Tibial artery (tissue), 4 donors: ENCODE measurements around the gene IL10RB.

Source experiments
- DNase-seq, 2 donors: peaks; one replicate each; pipeline ENCODE4 v3.0.0-alpha.2; 2019
- H3K27ac ChIP-seq, 2 donors: fragments of 200-600 bp; sonication (generic) in 1 of 2; 1 replicate in 1 of 2; 2 replicates in 1 of 2; pipeline ENCODE4 v1.5.1; 2018 to 2019; ENCODE audit warnings: mild to moderate bottlenecking in 1 of 2
- H3K27me3 ChIP-seq, 2 donors: fragments of 200-600 bp; sonication (generic) in 1 of 2; one replicate each; pipeline versions ENCODE4 v1.5.1 to v1.6.0; 2016 to 2019
- H3K36me3 ChIP-seq, 3 donors: fragments of 200-600 bp; sonication (generic) in 2 of 3; one replicate each; pipeline ENCODE4 v1.5.1; 2016 to 2019; ENCODE audit warnings: mild to moderate bottlenecking in 2 of 3
- H3K4me1 ChIP-seq, 4 donors: fragments of 200-600 bp; sonication (generic) in 2 of 4; 1 replicate in 3 of 4; 2 replicates in 1 of 4; pipeline ENCODE4 v1.5.1; 2016 to 2019
- H3K4me3 ChIP-seq, 2 donors: fragments of 200-600 bp; sonication (generic) in 1 of 2; 1 replicate in 1 of 2; 2 replicates in 1 of 2; pipeline ENCODE4 v1.5.1; 2018 to 2019; ENCODE audit warnings: mild to moderate bottlenecking in 2 of 2
- H3K9me3 ChIP-seq, 3 donors: fragments of 200-600 bp; sonication (generic) in 1 of 3; one replicate each; pipeline ENCODE4 v1.5.1; 2016 to 2019
- intact Hi-C: fragments of 100-400 bp; cut with DNase I; formaldehyde crosslinking; loops from one replicate; pipeline ENCODE4 v1.15.0; 2023; ENCODE audit warnings: low total_unique reads
- TF ChIP-seq, protein P1 (sequence below), 2 experiments: fragments of 200-600 bp in 1 of 2; fragments of 450-650 bp in 1 of 2; IDR thresholded peaks; one replicate each; pipeline ENCODE4 v1.5.1; 2017 to 2019; ENCODE audit warnings: antibody characterized with exemption in 2 of 2, mild to moderate bottlenecking in 1 of 2, moderate library complexity in 1 of 2

IL10RB gene

DNA sequence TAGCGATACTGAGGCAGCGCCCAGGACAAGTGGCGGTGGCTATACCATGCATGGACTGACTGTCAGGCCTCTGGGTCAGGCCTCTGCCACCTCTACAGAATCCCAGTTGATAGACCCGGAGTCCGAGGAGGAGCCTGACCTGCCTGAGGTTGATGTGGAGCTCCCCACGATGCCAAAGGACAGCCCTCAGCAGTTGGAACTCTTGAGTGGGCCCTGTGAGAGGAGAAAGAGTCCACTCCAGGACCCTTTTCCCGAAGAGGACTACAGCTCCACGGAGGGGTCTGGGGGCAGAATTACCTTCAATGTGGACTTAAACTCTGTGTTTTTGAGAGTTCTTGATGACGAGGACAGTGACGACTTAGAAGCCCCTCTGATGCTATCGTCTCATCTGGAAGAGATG is 3.2 kb upstream of the IL10RB start:
- Histone ChIP-seq H3K36me3 (peaks cover 6 to 21% (median 20%) of the 10 kb centered on the region in 3 donors), H3K9me3 (no peaks in the 10 kb centered on the region), H3K27ac (no peak overlapping the region), H3K4me3 (no peak overlapping the region), H3K27me3 (no peaks in the 10 kb centered on the region), H3K4me1 (peaks cover 0 to 17% (median 6%) of the 10 kb centered on the region in 4 donors)
- TF ChIP-seq, protein P1, sequence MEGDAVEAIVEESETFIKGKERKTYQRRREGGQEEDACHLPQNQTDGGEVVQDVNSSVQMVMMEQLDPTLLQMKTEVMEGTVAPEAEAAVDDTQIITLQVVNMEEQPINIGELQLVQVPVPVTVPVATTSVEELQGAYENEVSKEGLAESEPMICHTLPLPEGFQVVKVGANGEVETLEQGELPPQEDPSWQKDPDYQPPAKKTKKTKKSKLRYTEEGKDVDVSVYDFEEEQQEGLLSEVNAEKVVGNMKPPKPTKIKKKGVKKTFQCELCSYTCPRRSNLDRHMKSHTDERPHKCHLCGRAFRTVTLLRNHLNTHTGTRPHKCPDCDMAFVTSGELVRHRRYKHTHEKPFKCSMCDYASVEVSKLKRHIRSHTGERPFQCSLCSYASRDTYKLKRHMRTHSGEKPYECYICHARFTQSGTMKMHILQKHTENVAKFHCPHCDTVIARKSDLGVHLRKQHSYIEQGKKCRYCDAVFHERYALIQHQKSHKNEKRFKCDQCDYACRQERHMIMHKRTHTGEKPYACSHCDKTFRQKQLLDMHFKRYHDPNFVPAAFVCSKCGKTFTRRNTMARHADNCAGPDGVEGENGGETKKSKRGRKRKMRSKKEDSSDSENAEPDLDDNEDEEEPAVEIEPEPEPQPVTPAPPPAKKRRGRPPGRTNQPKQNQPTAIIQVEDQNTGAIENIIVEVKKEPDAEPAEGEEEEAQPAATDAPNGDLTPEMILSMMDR (IDR thresholded peaks at IDR 0.05) = no peak
- intact Hi-C loops = no loop called here
- DNase-seq = no peak

DNA sequence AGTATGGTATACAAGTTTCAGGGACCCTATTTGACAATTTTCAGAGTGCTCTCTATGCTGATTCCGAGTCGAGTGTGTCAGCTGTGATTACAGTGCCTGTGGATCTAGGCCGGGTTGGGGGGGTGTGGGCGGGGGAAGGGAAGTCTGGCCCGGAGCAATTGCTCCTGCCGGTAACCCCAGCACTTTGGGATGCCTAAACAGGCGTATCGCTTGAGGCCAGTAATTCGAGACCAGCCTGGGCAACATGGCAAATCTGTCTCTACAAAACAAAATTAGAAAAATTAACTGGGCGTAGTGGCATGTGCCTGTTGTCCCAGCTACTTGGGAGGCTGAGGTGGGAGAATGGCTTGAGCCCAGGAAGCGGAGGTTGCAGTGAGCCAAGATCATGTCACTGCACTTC is 1.6 kb upstream of the IL10RB start:
- TF ChIP-seq, protein P1 (IDR thresholded peaks at IDR 0.05) = no peak
- Histone ChIP-seq H3K4me3 (no peak overlapping the region), H3K36me3 (peaks cover 0 to 21% (median 16%) of the 10 kb centered on the region in 3 donors), H3K27ac (no peak overlapping the region), H3K27me3 (no peaks in the 10 kb centered on the region), H3K9me3 (no peaks in the 10 kb centered on the region), H3K4me1 (peaks cover 0 to 20% (median 8%) of the 10 kb centered on the region in 4 donors)
- no peak for DNase-seq
- intact Hi-C loops = no loop called here

DNA sequence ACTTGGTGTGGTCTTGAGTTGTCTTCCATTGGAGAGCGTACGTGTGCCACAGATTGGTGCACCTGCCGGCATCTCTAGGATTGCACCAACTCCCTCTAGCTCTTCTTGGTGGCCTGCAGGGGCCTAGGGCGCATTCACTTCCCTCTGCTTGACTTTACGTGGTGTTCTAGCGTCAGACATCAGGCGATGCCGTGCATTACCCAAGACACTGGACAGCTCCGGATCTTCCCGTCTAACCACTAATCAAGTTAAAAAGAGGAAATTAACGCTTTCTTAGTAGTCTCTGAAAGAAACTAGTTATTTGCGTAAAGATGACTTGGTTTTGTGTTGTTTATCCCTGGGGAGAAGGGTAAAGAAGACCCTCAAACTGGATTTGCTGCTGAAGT is 510 bp upstream of the IL10RB start:
- H3K4me1 ChIP-seq = peaks cover 0 to 20% (median 8%) of the 10 kb centered on the region in 4 donors
- peak overlapping the region; percentile 85 to 87 for H3K4me3 ChIP-seq
- intact Hi-C loops = no loop called here
- DNase-seq = peak; percentile 65 to 77
- peaks cover 0 to 23% (median 17%) of the 10 kb centered on the region in 3 donors for H3K36me3 ChIP-seq
- no peaks in the 10 kb centered on the region for H3K27me3 ChIP-seq
- TF ChIP-seq, protein P1 (IDR thresholded peaks at IDR 0.05) = no peak
- H3K27ac ChIP-seq = peak overlapping the region; percentile 86 to 87
- H3K9me3 ChIP-seq = no peaks in the 10 kb centered on the region

DNA sequence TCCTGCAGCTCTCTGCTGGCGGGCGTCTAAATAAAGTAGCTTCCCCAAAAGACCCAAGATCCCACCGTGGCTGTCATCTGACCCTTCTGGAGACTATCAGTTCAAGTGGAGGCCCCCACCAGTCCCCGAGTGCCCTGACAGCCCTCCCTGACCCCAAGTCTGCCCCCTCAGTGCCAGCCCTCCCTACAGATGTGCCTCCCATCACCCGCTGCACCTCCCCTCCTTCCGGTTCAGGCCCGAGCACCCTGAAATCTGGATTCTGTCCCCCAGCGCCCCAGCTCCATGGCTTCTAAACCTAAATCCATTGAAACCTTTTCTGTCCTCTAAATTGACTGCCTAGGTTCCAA is 595 bp downstream of the IL10RB start:
- TF ChIP-seq, protein P1 (IDR thresholded peaks at IDR 0.05) = no peak
- Histone ChIP-seq H3K9me3 (no peaks in the 10 kb centered on the region), H3K4me1 (peaks cover 0 to 20% (median 8%) of the 10 kb centered on the region in 4 donors), H3K36me3 (peaks cover 0 to 32% (median 23%) of the 10 kb centered on the region in 3 donors), H3K27ac (peak overlapping the region; percentile 86 to 87), H3K4me3 (peak overlapping the region; percentile 85 to 87), H3K27me3 (no peaks in the 10 kb centered on the region)
- intact Hi-C loops = no loop called here
- peak in 1 of 2 donors; percentile 69 for DNase-seq

DNA sequence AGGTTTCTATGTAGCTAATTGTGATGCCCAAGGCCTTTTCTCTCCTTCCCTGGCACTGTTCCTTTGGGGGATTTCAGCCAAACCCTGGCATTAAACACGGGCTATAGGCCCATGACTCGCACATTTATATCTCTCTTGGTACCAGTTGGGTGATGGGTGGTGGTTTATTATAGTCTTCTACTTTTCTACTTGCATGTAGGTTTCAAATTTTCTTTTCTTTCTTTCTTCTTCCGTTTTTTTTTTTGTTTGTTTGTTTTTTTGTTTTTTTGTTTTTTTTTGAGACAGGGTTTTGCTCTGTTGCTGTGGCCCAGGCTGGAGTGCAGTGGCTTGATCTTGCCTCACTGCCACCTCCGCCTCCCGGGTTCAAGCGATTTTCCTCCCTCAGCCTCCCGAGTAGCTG is 1.1 kb downstream of the IL10RB start:
- Histone ChIP-seq H3K9me3 (no peaks in the 10 kb centered on the region), H3K27ac (peak overlapping the region; percentile 86 to 87), H3K27me3 (no peaks in the 10 kb centered on the region), H3K36me3 (peaks cover 0 to 37% (median 24%) of the 10 kb centered on the region in 3 donors), H3K4me3 (peak overlapping the region; percentile 85 to 87), H3K4me1 (peaks cover 0 to 20% (median 8%) of the 10 kb centered on the region in 4 donors)
- intact Hi-C loops = no loop called here
- no peak for DNase-seq
- TF ChIP-seq, protein P1 (IDR thresholded peaks at IDR 0.05) = no peak

DNA sequence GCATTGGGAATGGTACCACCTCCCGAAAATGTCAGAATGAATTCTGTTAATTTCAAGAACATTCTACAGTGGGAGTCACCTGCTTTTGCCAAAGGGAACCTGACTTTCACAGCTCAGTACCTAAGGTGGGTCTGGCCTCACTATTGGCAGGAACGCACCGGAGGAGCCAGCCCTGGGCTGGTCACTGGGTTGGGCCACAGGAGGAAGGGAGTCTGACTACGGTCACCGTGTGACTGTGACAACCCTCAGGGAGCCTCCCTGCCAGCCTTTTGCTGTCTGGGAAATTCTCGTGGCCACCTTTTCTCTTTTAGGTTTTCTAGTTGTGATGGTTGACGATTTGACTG is 2.2 kb downstream of the IL10RB start:
- DNase-seq = no peak
- no peaks in the 10 kb centered on the region for H3K9me3 ChIP-seq
- H3K4me3 ChIP-seq = no peak overlapping the region
- H3K36me3 ChIP-seq = peaks cover 11 to 39% (median 27%) of the 10 kb centered on the region in 3 donors
- H3K4me1 ChIP-seq = peaks cover 0 to 20% (median 8%) of the 10 kb centered on the region in 4 donors
- no peak overlapping the region for H3K27ac ChIP-seq
- no peaks in the 10 kb centered on the region for H3K27me3 ChIP-seq
- TF ChIP-seq, protein P1 (IDR thresholded peaks at IDR 0.05) = no peak
- intact Hi-C loops = no loop called here
